Occipital lobe (tissue), 2 donors: ENCODE measurements around the gene AAMP. TPM values are rescaled to one million over a fixed set of nuclear protein-coding genes. Genes with fewer than 3 reads are reported as not detected.

Source experiments
- DNase-seq: peaks from one replicate; lab custom pipeline; 2025; lab: John Stamatoyannopoulos, UW
- total RNA-seq: library from RNA; depleted of rRNA; stranded (reverse); fragments of >200 nt; gene quantifications from one replicate; pipeline ENCODE4 v1.2.3, GENCODE V29; 2014

AAMP gene
- total RNA-seq, 1 donor from 2014 or later: 105 TPM

- no peak for DNase-seq
Observed at GRCh38 chr2:218294430-218295022, 24.6 kb upstream of the AAMP start.

GRCh38 chr2:218293715-218294429, 23.9 kb upstream of the AAMP start:
- no peak for DNase-seq

- DNase-seq: peak; percentile 24
Observed at GRCh38 chr2:218292048-218293014, 22.4 kb upstream of the AAMP start, which contains the start of gene TMBIM1. TMBIM1 (minus strand) TSS chr2:218292503; CDS start chr2:218282141, 10,362 bp downstream.

- DNase-seq: no peak
Observed at GRCh38 chr2:218291318-218292047, 21.5 kb upstream of the AAMP start.

- DNase-seq: no peak
Observed at GRCh38 chr2:218290316-218291261, 20.7 kb upstream of the AAMP start.

GRCh38 chr2:218289639-218290315, 19.8 kb upstream of the AAMP start:
- no peak for DNase-seq

- peak; percentile 82 for DNase-seq
Observed at GRCh38 chr2:218286570-218287459, 16.9 kb upstream of the AAMP start.

- peak; percentile 24 for DNase-seq
Observed at GRCh38 chr2:218285604-218286003, 15.7 kb upstream of the AAMP start.

- DNase-seq: no peak
Observed at GRCh38 chr2:218284106-218284811, 14.3 kb upstream of the AAMP start.

- DNase-seq: peak; percentile 41
Observed at GRCh38 chr2:218282173-218282991, 12.4 kb upstream of the AAMP start.

GRCh38 chr2:218281449-218281848, 11.5 kb upstream of the AAMP start:
- no peak for DNase-seq

- DNase-seq: no peak
Observed at GRCh38 chr2:218280260-218280870, 10.4 kb upstream of the AAMP start.

- no peak for DNase-seq
Observed at GRCh38 chr2:218278531-218279360, 8.8 kb upstream of the AAMP start.

- no peak for DNase-seq
Observed at GRCh38 chr2:218277921-218278320, 8.0 kb upstream of the AAMP start.

- DNase-seq: no peak
Observed at GRCh38 chr2:218276986-218277755, 7.2 kb upstream of the AAMP start.
